Transverse colon (tissue), 4 donors: ENCODE measurements around the gene SCD5.

Source experiments
- EP300 ChIP-seq: sonication (generic); formaldehyde crosslinking; IDR thresholded peaks from one replicate; pipeline ENCODE4 v1.6.1; 2017; ENCODE audit warnings: antibody characterized with exemption, low read depth
- POLR2A ChIP-seq: fragments of 450-650 bp; IDR thresholded peaks from one replicate; pipeline ENCODE4 v1.6.1; 2016; ENCODE audit warnings: antibody characterized with exemption, mild to moderate bottlenecking, moderate library complexity
- POLR2AphosphoS5 ChIP-seq, 3 donors: sonication (generic); formaldehyde crosslinking; IDR thresholded peaks; one replicate each; pipeline ENCODE4 v1.6.1; 2016; ENCODE audit warnings: antibody characterized with exemption in 3 of 3
- TF ChIP-seq, protein P1 (sequence below), 5 experiments: fragments of 200-600 bp in 3 of 5; fragments of 450-650 bp in 2 of 5; sonication (generic) in 3 of 5; IDR thresholded peaks; 1 replicate in 2 of 5; 2 replicates in 3 of 5; pipeline ENCODE4 v1.5.1; 2016 to 2017; ENCODE audit warnings: antibody characterized with exemption in 5 of 5, inconsistent platforms in 3 of 5, mild to moderate bottlenecking in 2 of 5, moderate library complexity in 1 of 5

DNA sequence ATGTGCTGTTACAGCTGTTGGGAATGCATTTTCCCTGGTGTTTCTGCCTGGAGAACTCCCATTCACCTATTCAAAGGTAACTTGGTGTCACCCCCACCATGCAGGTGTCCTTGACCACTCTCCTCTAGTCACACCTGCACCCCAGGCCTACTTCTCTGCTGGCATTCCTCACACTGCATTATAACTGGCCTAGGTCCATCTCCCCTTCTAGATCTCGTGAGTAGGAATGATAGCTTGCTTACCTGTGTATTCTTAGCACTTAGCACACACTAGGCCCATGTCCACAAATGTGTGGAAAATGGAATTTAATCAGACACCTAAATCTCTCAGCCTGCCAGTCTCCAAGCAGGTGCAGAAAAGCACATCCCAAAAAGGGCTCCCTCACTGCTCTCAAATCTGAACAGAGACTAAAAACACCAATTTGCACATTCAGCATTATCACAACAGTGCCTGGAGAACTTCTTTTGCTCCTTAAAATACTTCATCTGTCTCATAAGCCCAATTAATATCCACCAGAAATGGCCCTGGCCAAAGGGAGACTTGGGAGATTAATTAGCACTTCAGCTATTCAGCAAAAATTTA is 18.3 kb downstream of the SCD5 start:
- TF ChIP-seq, protein P1, sequence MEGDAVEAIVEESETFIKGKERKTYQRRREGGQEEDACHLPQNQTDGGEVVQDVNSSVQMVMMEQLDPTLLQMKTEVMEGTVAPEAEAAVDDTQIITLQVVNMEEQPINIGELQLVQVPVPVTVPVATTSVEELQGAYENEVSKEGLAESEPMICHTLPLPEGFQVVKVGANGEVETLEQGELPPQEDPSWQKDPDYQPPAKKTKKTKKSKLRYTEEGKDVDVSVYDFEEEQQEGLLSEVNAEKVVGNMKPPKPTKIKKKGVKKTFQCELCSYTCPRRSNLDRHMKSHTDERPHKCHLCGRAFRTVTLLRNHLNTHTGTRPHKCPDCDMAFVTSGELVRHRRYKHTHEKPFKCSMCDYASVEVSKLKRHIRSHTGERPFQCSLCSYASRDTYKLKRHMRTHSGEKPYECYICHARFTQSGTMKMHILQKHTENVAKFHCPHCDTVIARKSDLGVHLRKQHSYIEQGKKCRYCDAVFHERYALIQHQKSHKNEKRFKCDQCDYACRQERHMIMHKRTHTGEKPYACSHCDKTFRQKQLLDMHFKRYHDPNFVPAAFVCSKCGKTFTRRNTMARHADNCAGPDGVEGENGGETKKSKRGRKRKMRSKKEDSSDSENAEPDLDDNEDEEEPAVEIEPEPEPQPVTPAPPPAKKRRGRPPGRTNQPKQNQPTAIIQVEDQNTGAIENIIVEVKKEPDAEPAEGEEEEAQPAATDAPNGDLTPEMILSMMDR (IDR thresholded peaks at IDR 0.05), result no peak
- TF ChIP-seq POLR2A (no peak), POLR2AphosphoS5 (IDR thresholded peaks at IDR 0.05) (no peak), EP300 (no peak)
